Activated CD8-positive, alpha-beta T cell treated with anti-CD3 and anti-CD28 coated beads for 36 hours (primary cell): Measurements from ENCODE around the gene VENTX. TPM values are rescaled to one million over a fixed set of nuclear protein-coding genes. Genes with fewer than 3 reads are reported as not detected.

Experiments used
- ATAC-seq: fragments of 200-7000 bp; cut with Tn5 transposase; one replicate; pipeline ENCODE4 v1.10.0; 2021; ENCODE audit warnings: mild to moderate bottlenecking, moderate library complexity
- CTCF ChIA-PET: fragments of 350-600 bp; sonication (Branson Sonifier 250); formaldehyde crosslinking; loops from one replicate; lab custom pipeline; 2021; ENCODE audit warnings: antibody characterized with exemption; lab: Charles Lee
- POLR2A ChIA-PET: fragments of 350-600 bp; sonication (Branson Sonifier 250); formaldehyde crosslinking; loops from one replicate; lab custom pipeline; 2021; ENCODE audit warnings: antibody characterized with exemption; lab: Charles Lee
- DNase-seq: peaks from one replicate; pipeline ENCODE4 v3.0.0-alpha.2; 2020
- H3K27ac Mint-ChIP-seq: one replicate; pipeline ENCODE4 v1.8.0; 2021; ENCODE audit warnings: mild to moderate bottlenecking, mixed read lengths
- H3K27me3 Mint-ChIP-seq: one replicate; pipeline ENCODE4 v1.8.0; 2021; ENCODE audit warnings: mixed read lengths
- H3K36me3 Mint-ChIP-seq: one replicate; pipeline ENCODE4 v1.8.0; 2021; ENCODE audit warnings: low read depth, mixed read lengths
- H3K4me1 Mint-ChIP-seq: one replicate; pipeline ENCODE4 v1.8.0; 2021; ENCODE audit warnings: low read depth, mixed read lengths
- H3K4me3 Mint-ChIP-seq: one replicate; pipeline ENCODE4 v1.8.0; 2021; ENCODE audit warnings: mild to moderate bottlenecking, moderate library complexity, mixed read lengths
- H3K9me3 Mint-ChIP-seq: one replicate; pipeline ENCODE4 v1.8.0; 2021; ENCODE audit warnings: mixed read lengths
- CTCF ChIP-seq: fragments of 200-600 bp; IDR thresholded peaks from one replicate; pipeline ENCODE4 v1.8.0; 2022; ENCODE audit warnings: antibody characterized with exemption, mild to moderate bottlenecking
- intact Hi-C: fragments of 100-400 bp; cut with micrococcal nuclease; formaldehyde crosslinking; loops from one replicate; pipeline ENCODE4 v1.10.0; 2022
- total RNA-seq, 2 experiments: library from RNA; stranded (reverse); gene quantifications; one replicate each; pipeline ENCODE4 v1.2.3, GENCODE V29; 2021

VENTX gene
- total RNA-seq, 2 experiments from 2014 or later, result 0.09 TPM; not detected in 1

DNA sequence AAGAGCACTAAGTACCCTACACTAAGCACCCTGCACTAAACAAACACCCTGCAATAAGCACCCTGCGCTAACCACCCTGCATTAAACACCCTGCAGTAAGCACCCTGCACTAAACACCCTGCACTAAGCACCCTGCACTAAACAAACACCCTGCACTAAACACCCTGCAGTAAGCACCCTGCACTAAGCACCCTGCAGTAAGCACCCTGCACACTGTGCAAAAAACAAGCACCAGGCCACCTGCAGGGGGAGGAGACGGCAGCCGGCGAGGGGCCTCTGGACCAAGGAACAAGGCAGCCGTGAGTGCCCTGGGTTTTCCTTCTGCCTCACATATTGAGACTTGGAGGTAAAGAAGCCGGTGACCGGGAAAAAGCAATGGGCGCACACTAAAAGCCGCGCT lies 47.4 kb upstream of the VENTX start:
- TF ChIP-seq CTCF, result no peak
- no peaks in the 10 kb centered on the region for H3K4me1 Mint-ChIP-seq
- peaks cover 1% of the 10 kb centered on the region for H3K27me3 Mint-ChIP-seq
- intact Hi-C loops, result no loop called here
- peaks cover 4% of the 10 kb centered on the region for H3K9me3 Mint-ChIP-seq
- no peaks in the 10 kb centered on the region for H3K36me3 Mint-ChIP-seq
- POLR2A ChIA-PET, result no interaction called here
- H3K27ac Mint-ChIP-seq, result no peak overlapping the region
- ATAC-seq (no peak), DNase-seq (no peak)
- H3K4me3 Mint-ChIP-seq, result no peak overlapping the region
- CTCF ChIA-PET, result no interaction called here

DNA sequence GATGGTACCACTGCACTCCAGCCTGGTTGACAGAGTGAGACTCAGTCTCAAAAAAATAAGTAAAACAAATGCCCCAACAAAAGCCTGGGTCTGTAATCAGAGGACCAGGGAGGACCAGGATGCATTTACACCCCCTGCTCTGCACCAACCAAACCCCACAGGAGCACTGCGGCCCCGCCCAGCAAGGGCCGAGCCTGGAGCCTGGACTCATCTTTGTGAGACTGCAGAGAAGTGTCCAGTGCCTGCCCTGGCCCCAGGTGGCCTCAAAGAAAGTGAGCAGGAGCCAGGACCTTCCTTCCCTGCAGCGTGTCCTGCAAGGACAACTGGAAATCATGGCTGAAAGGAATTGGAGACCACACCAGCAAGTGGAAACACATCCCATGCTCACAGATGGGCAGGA lies 46.0 kb upstream of the VENTX start:
- ChIA-PET POLR2A (no interaction called here), CTCF (no interaction called here)
- no peak overlapping the region for H3K27ac Mint-ChIP-seq
- no peaks in the 10 kb centered on the region for H3K36me3 Mint-ChIP-seq
- no peaks in the 10 kb centered on the region for H3K4me1 Mint-ChIP-seq
- H3K4me3 Mint-ChIP-seq, result no peak overlapping the region
- intact Hi-C loops, result no loop called here
- peaks cover 1% of the 10 kb centered on the region for H3K27me3 Mint-ChIP-seq
- no peak for TF ChIP-seq CTCF
- DNase-seq (no peak), ATAC-seq (no peak)
- peaks cover 4% of the 10 kb centered on the region for H3K9me3 Mint-ChIP-seq

GRCh38 chr10:133194151-133194550 lies 43.5 kb upstream of the VENTX start:
- POLR2A ChIA-PET, result no interaction called here
- Mint-ChIP-seq H3K4me3 (no peak overlapping the region), H3K4me1 (no peaks in the 10 kb centered on the region), H3K27me3 (peaks cover 1% of the 10 kb centered on the region), H3K27ac (no peak overlapping the region), H3K36me3 (no peaks in the 10 kb centered on the region), H3K9me3 (peaks cover 4% of the 10 kb centered on the region)
- DNase-seq (no peak), ATAC-seq (no peak)
- intact Hi-C loops, result no loop called here
- TF ChIP-seq CTCF, result no peak
- CTCF ChIA-PET, result no interaction called here

DNA sequence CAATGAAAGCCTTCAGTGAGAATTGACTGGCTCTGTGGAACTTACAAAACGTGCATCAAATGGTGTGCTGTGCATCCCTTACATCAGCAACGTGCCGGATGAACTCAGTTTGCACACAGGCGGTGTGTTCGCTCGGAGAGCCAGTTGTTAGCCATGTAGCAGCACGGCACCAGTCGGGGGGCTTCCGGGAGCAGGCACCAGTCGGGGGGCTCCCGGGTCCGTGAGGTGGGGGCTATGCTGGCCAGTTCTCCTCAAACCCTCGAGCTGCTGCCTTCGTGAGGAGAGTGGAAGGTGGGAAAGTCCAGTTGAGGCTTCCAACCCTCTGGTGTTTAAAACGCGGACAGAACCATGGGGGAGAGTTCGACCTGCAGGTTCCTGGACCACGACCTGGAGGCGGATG lies 42.6 kb upstream of the VENTX start:
- H3K36me3 Mint-ChIP-seq, result no peaks in the 10 kb centered on the region
- ATAC-seq (no peak), DNase-seq (no peak)
- CTCF ChIA-PET, result no interaction called here
- H3K4me3 Mint-ChIP-seq, result no peak overlapping the region
- H3K27me3 Mint-ChIP-seq, result peaks cover 1% of the 10 kb centered on the region
- no peak overlapping the region for H3K27ac Mint-ChIP-seq
- TF ChIP-seq CTCF, result no peak
- H3K4me1 Mint-ChIP-seq, result no peaks in the 10 kb centered on the region
- POLR2A ChIA-PET, result no interaction called here
- intact Hi-C loops, result no loop called here
- peaks cover 4% of the 10 kb centered on the region for H3K9me3 Mint-ChIP-seq

DNA sequence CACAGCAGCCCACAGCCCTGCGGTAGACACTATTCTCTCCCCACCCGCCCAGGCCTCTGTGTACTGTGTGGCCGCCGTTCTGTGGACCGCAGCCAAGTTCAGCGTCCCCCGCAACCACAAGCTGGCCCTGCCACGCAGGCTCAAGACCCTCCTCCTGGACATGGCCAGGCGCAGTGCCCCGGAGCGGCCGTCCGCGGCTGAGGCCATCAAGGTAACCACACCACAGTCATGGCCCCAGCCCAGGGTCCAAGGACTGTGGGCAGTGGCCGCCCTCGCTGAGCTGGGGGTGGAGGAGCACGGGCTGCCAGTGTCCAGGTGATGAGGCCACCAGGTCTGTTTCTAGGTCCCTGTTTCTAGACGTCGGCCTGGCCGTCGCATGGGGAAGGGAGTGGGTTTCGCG lies 42.0 kb upstream of the VENTX start:
- POLR2A ChIA-PET, result no interaction called here
- peaks cover 1% of the 10 kb centered on the region for H3K27me3 Mint-ChIP-seq
- no peak for DNase-seq
- TF ChIP-seq CTCF, result no peak
- ATAC-seq, result no peak
- no peaks in the 10 kb centered on the region for H3K4me1 Mint-ChIP-seq
- peaks cover 4% of the 10 kb centered on the region for H3K9me3 Mint-ChIP-seq
- H3K27ac Mint-ChIP-seq, result no peak overlapping the region
- intact Hi-C loops, result no loop called here
- no peaks in the 10 kb centered on the region for H3K36me3 Mint-ChIP-seq
- CTCF ChIA-PET, result no interaction called here
- H3K4me3 Mint-ChIP-seq, result no peak overlapping the region
